ENCODE data around the gene KLHDC8A. TPM values are rescaled to one million over a fixed set of nuclear protein-coding genes. Genes with fewer than 3 reads are reported as not detected.

The KLHDC8A gene
- total and polyA plus RNA-seq, 7 experiments from 2014 or later, result not detected

GRCh38 chr1:205294175-205294917 lies 62.4 kb downstream of the KLHDC8A start:
- no peak for ATAC-seq
- Mint-ChIP-seq H3K36me3 (no peaks in the 10 kb centered on the region), H3K4me1 (peaks cover 40 to 93% (median 84%) of the 10 kb centered on the region in 7 donors), H3K27ac (peak overlapping the region in 8 of 9 donors; percentile 42 to 96 (median 76)), H3K4me3 (peak overlapping the region in 4 of 10 donors; percentile 10 to 51 (median 30)), H3K9me3 (no peaks in the 10 kb centered on the region), H3K27me3 (peaks cover 0 to 7% (median 0%) of the 10 kb centered on the region in 5 donors)
- H3K36me3 ChIP-seq (ENCODE audit: control insufficient read depth in 2 of 3, insufficient read depth in 3 of 3, low read length in 3 of 3), result no peaks in the 10 kb centered on the region
- H3K4me1 ChIP-seq (ENCODE audit: control insufficient read depth in 2 of 2, insufficient read depth in 2 of 2, low read length in 2 of 2), result peaks cover 12 to 41% of the 10 kb centered on the region in 2 donors
- no peak overlapping the region for H3K4me3 ChIP-seq (ENCODE audit: low read length)
- no peak overlapping the region for H3K27ac ChIP-seq (ENCODE audit: low read depth, low read length)
- no peaks in the 10 kb centered on the region for H3K9me3 ChIP-seq (ENCODE audit: control insufficient read depth in 2 of 3, low read length in 3 of 3)
- CTCF ChIA-PET, result interaction anchor here (0.6 to 3.0 kb wide), 10 partner anchors 8 to 773 kb away, joined by 3 to 14 read pairs (median 3); partner anchors contain the start of gene NUAK2
- DNase-seq, result no peak
- POLR2A ChIA-PET, result interaction anchor here (0.6 to 3.1 kb wide), 14 partner anchors 10 to 123 kb away, joined by 3 to 15 read pairs (median 4); partner anchors contain the start of gene NUAK2
- intact Hi-C loops (cut with micrococcal nuclease), result no loop called here
- H3K27me3 ChIP-seq (ENCODE audit: control insufficient read depth in 2 of 2, insufficient read depth in 2 of 2, low read length in 2 of 2), result no peaks in the 10 kb centered on the region

- peak overlapping the region in 1 of 10 donors; percentile 34 for H3K4me3 Mint-ChIP-seq
- Histone ChIP-seq H3K4me3 (ENCODE audit: low read length) (no peak overlapping the region), H3K9me3 (ENCODE audit: control insufficient read depth in 2 of 3, low read length in 3 of 3) (no peaks in the 10 kb centered on the region), H3K4me1 (ENCODE audit: control insufficient read depth in 2 of 2, insufficient read depth in 2 of 2, low read length in 2 of 2) (peaks cover 20 to 49% of the 10 kb centered on the region in 2 donors), H3K27ac (ENCODE audit: low read depth, low read length) (no peak overlapping the region), H3K36me3 (ENCODE audit: control insufficient read depth in 2 of 3, insufficient read depth in 3 of 3, low read length in 3 of 3) (no peaks in the 10 kb centered on the region), H3K27me3 (ENCODE audit: control insufficient read depth in 2 of 2, insufficient read depth in 2 of 2, low read length in 2 of 2) (no peaks in the 10 kb centered on the region)
- no peak for DNase-seq
- no peak for ATAC-seq
- ChIA-PET CTCF (interaction anchor here (0.6 to 3.0 kb wide), 6 partner anchors 9 to 365 kb away, joined by 3 to 14 read pairs (median 7); partner anchors contain the start of gene NUAK2), POLR2A (interaction anchor here (0.6 to 3.1 kb wide), 14 partner anchors 9 to 778 kb away, joined by 3 to 15 read pairs (median 5); partner anchors contain the start of gene NUAK2)
- peaks cover 0 to 7% (median 0%) of the 10 kb centered on the region in 5 donors for H3K27me3 Mint-ChIP-seq
- peak overlapping the region in 8 of 9 donors; percentile 14 to 96 (median 72) for H3K27ac Mint-ChIP-seq
- peaks cover 46 to 95% (median 83%) of the 10 kb centered on the region in 7 donors for H3K4me1 Mint-ChIP-seq
- intact Hi-C loops (cut with micrococcal nuclease), result no loop called here
- no peaks in the 10 kb centered on the region for H3K36me3 Mint-ChIP-seq
- no peaks in the 10 kb centered on the region for H3K9me3 Mint-ChIP-seq
These were observed 63.2 kb downstream of the KLHDC8A start for GRCh38 chr1:205293350-205294074.

DNA sequence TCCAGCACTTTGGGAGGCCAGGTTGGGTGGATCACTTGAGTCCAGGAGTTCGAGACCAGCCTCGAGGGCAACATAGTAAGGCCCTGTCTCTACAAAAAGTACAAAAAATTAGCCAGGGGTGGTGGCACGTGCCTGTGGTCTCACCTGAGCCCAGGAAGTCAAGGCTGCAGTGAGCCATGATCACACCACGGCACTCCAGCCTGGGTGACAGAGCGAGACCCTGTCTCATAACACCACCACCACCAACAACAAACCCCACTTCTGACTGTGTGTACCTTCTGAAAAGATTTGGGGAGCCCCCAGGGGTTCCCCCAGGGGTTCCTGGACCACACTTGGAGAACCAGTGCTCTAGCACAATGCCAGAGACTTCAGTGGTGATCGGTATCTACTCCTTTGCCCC lies 65.1 kb downstream of the KLHDC8A start:
- ATAC-seq (no peak), DNase-seq (no peak)
- Histone ChIP-seq H3K27ac (ENCODE audit: low read depth, low read length) (no peak overlapping the region), H3K36me3 (ENCODE audit: control insufficient read depth in 2 of 3, insufficient read depth in 3 of 3, low read length in 3 of 3) (no peaks in the 10 kb centered on the region), H3K27me3 (ENCODE audit: control insufficient read depth in 2 of 2, insufficient read depth in 2 of 2, low read length in 2 of 2) (no peaks in the 10 kb centered on the region), H3K9me3 (ENCODE audit: control insufficient read depth in 2 of 3, low read length in 3 of 3) (no peaks in the 10 kb centered on the region), H3K4me1 (ENCODE audit: control insufficient read depth in 2 of 2, insufficient read depth in 2 of 2, low read length in 2 of 2) (peaks cover 34 to 66% of the 10 kb centered on the region in 2 donors), H3K4me3 (ENCODE audit: low read length) (no peak overlapping the region)
- H3K4me1 Mint-ChIP-seq, result peaks cover 56 to 95% (median 83%) of the 10 kb centered on the region in 7 donors
- H3K36me3 Mint-ChIP-seq, result no peaks in the 10 kb centered on the region
- intact Hi-C loops (cut with micrococcal nuclease), result no loop called here
- H3K9me3 Mint-ChIP-seq, result no peaks in the 10 kb centered on the region
- ChIA-PET CTCF (interaction anchor here (0.7 to 1.3 kb wide), 3 partner anchors 16 to 23 kb away, joined by 3 to 5 read pairs (median 3); no protein-coding TSS in a partner anchor), POLR2A (interaction anchor here (0.5 to 1.6 kb wide), 3 partner anchors 27 to 104 kb away, joined by 4 to 7 read pairs (median 5); no protein-coding TSS in a partner anchor)
- peaks cover 0 to 8% (median 0%) of the 10 kb centered on the region in 5 donors for H3K27me3 Mint-ChIP-seq
- H3K4me3 Mint-ChIP-seq, result peak overlapping the region in 3 of 10 donors; percentile 9 to 61 (median 14)
- H3K27ac Mint-ChIP-seq, result peak overlapping the region in 8 of 9 donors; percentile 51 to 96 (median 80)

GRCh38 chr1:205287767-205288559 lies 68.8 kb downstream of the KLHDC8A start:
- Histone ChIP-seq H3K27me3 (ENCODE audit: control insufficient read depth in 2 of 2, insufficient read depth in 2 of 2, low read length in 2 of 2) (no peaks in the 10 kb centered on the region), H3K36me3 (ENCODE audit: control insufficient read depth in 2 of 3, insufficient read depth in 3 of 3, low read length in 3 of 3) (no peaks in the 10 kb centered on the region), H3K9me3 (ENCODE audit: control insufficient read depth in 2 of 3, low read length in 3 of 3) (no peaks in the 10 kb centered on the region), H3K4me1 (ENCODE audit: control insufficient read depth in 2 of 2, insufficient read depth in 2 of 2, low read length in 2 of 2) (peaks cover 60 to 71% of the 10 kb centered on the region in 2 donors), H3K4me3 (ENCODE audit: low read length) (peak overlapping the region; percentile 60), H3K27ac (ENCODE audit: low read depth, low read length) (peak overlapping the region; percentile 83)
- CTCF ChIA-PET, result interaction anchor here (0.7 to 23.1 kb wide), 4 partner anchors 12 to 202 kb away, joined by 3 to 955 read pairs (median 77); partner anchors contain the start of gene NUAK2
- H3K9me3 Mint-ChIP-seq, result peaks cover 0 to 8% (median 0%) of the 10 kb centered on the region in 11 donors
- H3K36me3 Mint-ChIP-seq, result no peaks in the 10 kb centered on the region
- intact Hi-C loops (cut with micrococcal nuclease), result loop anchor here (1.0 to 10.0 kb wide), 14 partner anchors 8 to 1993 kb away; partner anchors contain the start of genes MDM4 (in 1 of the 2), NUAK2 (in 1 of the 2), PPP1R15B (in 1 of the 2) and RAB29 (in 1 of the 2)
- peaks cover 0 to 11% (median 0%) of the 10 kb centered on the region in 5 donors for H3K27me3 Mint-ChIP-seq
- POLR2A ChIA-PET, result interaction anchor here (0.6 to 22.0 kb wide), 8 partner anchors 8 to 762 kb away, joined by 3 to 1119 read pairs (median 8); partner anchors contain the start of gene NUAK2
- peak overlapping the region; percentile 90 to 99 (median 97) for H3K27ac Mint-ChIP-seq
- ATAC-seq (peak; percentile 80), DNase-seq (peak; percentile 34 to 94 (median 91))
- H3K4me1 Mint-ChIP-seq, result peaks cover 64 to 95% (median 81%) of the 10 kb centered on the region in 7 donors
- peak overlapping the region; percentile 63 to 89 (median 80) for H3K4me3 Mint-ChIP-seq

DNA sequence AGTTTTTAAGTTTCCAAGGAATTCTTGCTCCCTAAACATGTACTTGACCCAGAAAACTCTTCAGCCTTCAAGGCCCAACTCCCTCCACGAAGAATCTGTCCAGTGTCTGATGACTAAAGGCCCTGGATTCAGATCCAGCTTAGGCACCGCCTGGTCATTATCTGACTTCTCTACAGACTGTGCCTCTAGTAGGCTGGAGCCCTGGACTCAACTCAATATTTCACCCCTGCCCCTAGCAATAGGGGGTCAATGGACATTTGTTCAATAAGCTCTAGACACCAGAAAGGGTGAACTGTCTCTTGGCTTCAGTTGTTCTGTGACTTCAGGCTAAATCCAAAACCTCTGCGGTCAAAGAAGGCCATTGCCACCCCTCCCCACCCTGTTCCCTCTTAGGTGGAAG lies 69.6 kb downstream of the KLHDC8A start:
- peak overlapping the region; percentile 83 for H3K27ac ChIP-seq (ENCODE audit: low read depth, low read length)

More for the DNA sequence above, 69.6 kb downstream of the KLHDC8A start:
- POLR2A ChIA-PET, result interaction anchor here (0.6 to 22.0 kb wide), 6 partner anchors 9 to 58 kb away, joined by 3 to 1119 read pairs (median 46); partner anchors contain the start of gene NUAK2
- Histone ChIP-seq H3K9me3 (ENCODE audit: control insufficient read depth in 2 of 3, low read length in 3 of 3) (no peaks in the 10 kb centered on the region), H3K27me3 (ENCODE audit: control insufficient read depth in 2 of 2, insufficient read depth in 2 of 2, low read length in 2 of 2) (no peaks in the 10 kb centered on the region), H3K36me3 (ENCODE audit: control insufficient read depth in 2 of 3, insufficient read depth in 3 of 3, low read length in 3 of 3) (no peaks in the 10 kb centered on the region), H3K4me1 (ENCODE audit: control insufficient read depth in 2 of 2, insufficient read depth in 2 of 2, low read length in 2 of 2) (peaks cover 60 to 77% of the 10 kb centered on the region in 2 donors), H3K4me3 (ENCODE audit: low read length) (peak overlapping the region; percentile 60)
- CTCF ChIA-PET, result interaction anchor here (1.2 to 23.1 kb wide), 3 partner anchors 11 to 50 kb away, joined by 3 to 955 read pairs (median 148); partner anchors contain the start of gene NUAK2
- peaks cover 68 to 96% (median 82%) of the 10 kb centered on the region in 7 donors for H3K4me1 Mint-ChIP-seq
- H3K36me3 Mint-ChIP-seq, result peaks cover 0 to 4% (median 0%) of the 10 kb centered on the region in 5 donors
- intact Hi-C loops (cut with micrococcal nuclease), result loop anchor here (5.0 to 10.0 kb wide), 8 partner anchors 198 to 1992 kb away; partner anchors contain the start of genes MDM4 (in 1 of the 2) and PPP1R15B (in 1 of the 2)
- peak overlapping the region; percentile 63 to 89 (median 80) for H3K4me3 Mint-ChIP-seq
- peaks cover 0 to 8% (median 0%) of the 10 kb centered on the region in 11 donors for H3K9me3 Mint-ChIP-seq
- DNase-seq (no peak), ATAC-seq (no peak)
- peak overlapping the region; percentile 90 to 99 (median 97) for H3K27ac Mint-ChIP-seq
- H3K27me3 Mint-ChIP-seq, result peaks cover 0 to 18% (median 0%) of the 10 kb centered on the region in 5 donors
